HCT116 (cell line): ENCODE measurements around the gene FBXL16. TPM values are rescaled to one million over a fixed set of nuclear protein-coding genes. Genes with fewer than 3 reads are reported as not detected.

ENCODE experiments used
- ATAC-seq: fragments of 200-7000 bp; cut with Tn5 transposase; 2 replicates; pipeline ENCODE4 v1.9.1; 2020; ENCODE audit warnings: mild to moderate bottlenecking, moderate library complexity
- BruUV-seq: library from RNA; stranded (reverse); fragments of 400-500 nt; replicated peaks from 2 replicates; lab custom pipeline; 2021; lab: Mats Ljungman, UMichigan
- CTCF ChIA-PET: fragments of 300-600 bp; sonication (Branson Sonifier 250); formaldehyde crosslinking; loops from one replicate; lab custom pipeline; 2021; ENCODE audit warnings: antibody characterized with exemption; lab: Charles Lee
- POLR2A ChIA-PET: fragments of 300-600, 350-600 bp; sonication (Branson Sonifier 250); formaldehyde crosslinking; loops from one replicate; lab custom pipeline; 2021; ENCODE audit warnings: antibody characterized with exemption; lab: Charles Lee
- RAD21 ChIA-PET, 2 experiments: fragments of 300-600 bp; sonication (Branson Sonifier 250); formaldehyde crosslinking; loops; one replicate each; lab custom pipeline; 2023; ENCODE audit warnings: low total read pairs in 2 of 2; ENCODE audit not compliant: uncharacterized antibody in 2 of 2, unreplicated experiment in 2 of 2, low non-redundant PET in 1 of 2; lab: Charles Lee
- DNase-seq: peaks from one replicate; pipeline ENCODE4 v3.0.0-alpha.2; 2010; ENCODE audit warnings: low read depth, low spot score
- H2AFZ ChIP-seq: fragments of 200-600 bp; shearing (Covaris generic), sonication (generic); 2 replicates; pipeline ENCODE4 v1.6.1; 2017; ENCODE audit warnings: low read depth, mixed run types, mixed read lengths, antibody characterized with exemption, low read length; ENCODE audit not compliant: poor library complexity, severe bottlenecking
- H3K27ac ChIP-seq: 2 replicates; pipeline ENCODE4 v1.5.1; 2012; ENCODE audit warnings: low read depth, low read length
- H3K27me3 ChIP-seq: fragments of 200-600 bp; sonication (generic); 2 replicates; pipeline ENCODE4 v1.6.1; 2016; ENCODE audit warnings: mixed run types, low read length, mixed read lengths; ENCODE audit not compliant: insufficient read depth
- H3K36me3 ChIP-seq, 2 experiments: fragments of 200-500 bp in 1 of 2; fragments of 200-600 bp in 1 of 2; sonication (Bioruptor generic) in 1 of 2; sonication (generic) in 1 of 2; 2 replicates each; pipeline versions ENCODE4 v1.5.1 to v1.6.1; 2014 to 2016; ENCODE audit warnings: low read length in 2 of 2, inconsistent platforms in 1 of 2, mixed read lengths in 1 of 2, mixed run types in 1 of 2; ENCODE audit not compliant: insufficient read depth in 2 of 2, control insufficient read depth in 1 of 2
- H3K4me1 ChIP-seq, 2 experiments: fragments of 200-600 bp in 1 of 2; sonication (generic) in 1 of 2; 2 replicates each; pipeline versions ENCODE4 v1.5.1 to v1.6.1; 2012 to 2017; ENCODE audit warnings: low read length in 2 of 2, inconsistent platforms in 1 of 2, mild to moderate bottlenecking in 1 of 2, mixed read lengths in 1 of 2, mixed run types in 1 of 2, moderate library complexity in 1 of 2; ENCODE audit not compliant: insufficient read depth in 2 of 2, control insufficient read depth in 1 of 2
- H3K4me2 ChIP-seq: fragments of 200-600 bp; sonication (generic); 2 replicates; pipeline ENCODE4 v1.6.1; 2017; ENCODE audit warnings: mixed run types, low read length, mixed read lengths
- H3K4me3 ChIP-seq, 2 experiments: fragments of 200-600 bp in 1 of 2; sonication (generic) in 1 of 2; replicated peaks in 1 of 2; 2 replicates each; pipeline ENCODE4 v1.5.1; 2011 to 2016; ENCODE audit warnings: low read length in 2 of 2, control low read depth in 1 of 2, low read depth in 1 of 2, mild to moderate bottlenecking in 1 of 2, mixed read lengths in 1 of 2, mixed run types in 1 of 2
- H3K79me2 ChIP-seq: fragments of 200-600 bp; sonication (generic); 2 replicates; pipeline ENCODE4 v1.6.1; 2017; ENCODE audit warnings: mild to moderate bottlenecking, mixed run types, low read length, moderate library complexity, mixed read lengths; ENCODE audit not compliant: insufficient read depth
- H3K9ac ChIP-seq: fragments of 200-600 bp; sonication (generic); 2 replicates; pipeline ENCODE4 v1.6.1; 2016; ENCODE audit warnings: low read length, mixed read lengths
- H3K9me2 ChIP-seq: fragments of 200-600 bp; sonication (generic), shearing (Covaris generic); 2 replicates; pipeline ENCODE4 v1.6.1; 2017; ENCODE audit warnings: mixed run types, mild to moderate bottlenecking, moderate library complexity; ENCODE audit not compliant: insufficient read depth
- H3K9me3 ChIP-seq, 2 experiments: fragments of 200-500 bp in 1 of 2; fragments of 200-600 bp in 1 of 2; sonication (Bioruptor generic) in 1 of 2; sonication (generic) in 1 of 2; 2 replicates each; pipeline ENCODE4 v1.6.1; 2014 to 2017; ENCODE audit warnings: low read length in 2 of 2, mixed read lengths in 2 of 2, inconsistent platforms in 1 of 2, low read depth in 1 of 2, mild to moderate bottlenecking in 1 of 2, mixed run types in 1 of 2, moderate library complexity in 1 of 2; ENCODE audit not compliant: control insufficient read depth in 1 of 2, insufficient read depth in 1 of 2
- H4K20me1 ChIP-seq: fragments of 200-600 bp; sonication (generic), shearing (Covaris generic); 2 replicates; pipeline ENCODE4 v1.6.1; 2017; ENCODE audit warnings: mixed run types, mild to moderate bottlenecking, moderate library complexity; ENCODE audit not compliant: insufficient read depth
- CBX3 ChIP-seq: IDR thresholded peaks from 2 replicates; pipeline ENCODE4 v1.6.1; 2012; ENCODE audit warnings: low read depth
- CEBPB ChIP-seq: IDR thresholded peaks from 2 replicates; pipeline ENCODE4 v1.6.1; 2012; ENCODE audit warnings: low read depth
- EGR1 ChIP-seq: IDR thresholded peaks from 2 replicates; pipeline ENCODE4 v1.6.1; 2012; ENCODE audit warnings: low read depth
- EZH2phosphoT487 ChIP-seq: fragments of 200-600 bp; IDR thresholded peaks from 2 replicates; pipeline ENCODE4 v1.6.1; 2018; ENCODE audit warnings: antibody characterized with exemption, borderline replicate concordance
- JUND ChIP-seq: IDR thresholded peaks from 2 replicates; pipeline ENCODE4 v1.6.1; 2012
- RAD21 ChIP-seq: IDR thresholded peaks from 2 replicates; pipeline ENCODE4 v1.6.1; 2012; ENCODE audit warnings: low read depth, mild to moderate bottlenecking
- SIN3A ChIP-seq: IDR thresholded peaks from 2 replicates; pipeline ENCODE4 v1.6.1; 2012; ENCODE audit warnings: low read depth
- SP1 ChIP-seq: IDR thresholded peaks from 2 replicates; pipeline ENCODE4 v1.6.1; 2012; ENCODE audit warnings: low read depth
- SRF ChIP-seq: IDR thresholded peaks from 2 replicates; pipeline ENCODE4 v1.6.1; 2012; ENCODE audit warnings: low read depth
- TCF7L2 ChIP-seq: IDR thresholded peaks from 2 replicates; pipeline ENCODE4 v1.7.0; 2011; ENCODE audit warnings: borderline replicate concordance, inconsistent platforms; ENCODE audit not compliant: insufficient read depth, insufficient read length; ENCODE audit errors: extremely low read depth
- YY1 ChIP-seq: IDR thresholded peaks from 2 replicates; pipeline ENCODE4 v1.6.1; 2011; ENCODE audit warnings: low read length, low read depth, moderate library complexity, mild to moderate bottlenecking; ENCODE audit not compliant: insufficient replicate concordance; ENCODE audit errors: extremely low read depth
- ZFX ChIP-seq: fragments of 450-650 bp; IDR thresholded peaks from 2 replicates; pipeline ENCODE4 v1.6.1; 2017
- intact Hi-C: fragments of 100-400 bp; cut with micrococcal nuclease; formaldehyde crosslinking; loops from 2 replicates; pipeline ENCODE4 v1.10.0; 2022
- total RNA-seq: library from RNA; stranded (reverse); gene quantifications from one replicate; pipeline ENCODE4 v1.2.1, GENCODE V29; 2021; ENCODE audit not compliant: unreplicated experiment
- TF ChIP-seq, protein P1 (sequence below), 3 experiments: fragments of 200-600 bp in 1 of 3; sonication (generic) in 1 of 3; IDR thresholded peaks in 2 of 3; conservative IDR thresholded peaks in 1 of 3; 2 replicates each; pipeline ENCODE4 v1.5.1; 2012 to 2017; ENCODE audit warnings: low read depth in 2 of 3, low read length in 2 of 3, antibody characterized with exemption in 1 of 3, borderline replicate concordance in 1 of 3, control low read depth in 1 of 3, mild to moderate bottlenecking in 1 of 3, mixed read lengths in 1 of 3, mixed run types in 1 of 3, moderate library complexity in 1 of 3; ENCODE audit not compliant: insufficient read depth in 1 of 3
- TF ChIP-seq, protein P2 (sequence below): IDR thresholded peaks from 2 replicates; pipeline ENCODE4 v1.6.1; 2012

FBXL16 gene
- total RNA-seq, 1 experiment from 2014 or later: 49.7 TPM

DNA sequence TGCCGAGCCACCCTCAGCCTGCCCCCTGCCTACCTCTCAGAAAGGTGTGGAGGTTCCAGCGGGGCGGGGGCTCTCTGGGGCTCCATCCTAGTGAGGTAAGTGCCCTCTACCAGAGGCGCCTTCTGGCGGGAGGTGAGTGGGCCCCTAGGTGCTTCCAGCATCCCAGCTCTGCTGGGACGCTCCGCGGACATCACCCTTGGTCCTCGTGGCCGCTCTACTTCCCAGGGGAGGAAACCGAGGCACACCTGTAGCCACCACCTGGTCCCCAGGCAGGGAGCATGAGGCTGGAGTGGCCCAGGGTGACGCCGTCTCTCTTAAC, 62.6 kb downstream of the FBXL16 start:
- Histone ChIP-seq H3K36me3 (no peaks in the 10 kb centered on the region), H3K79me2 (peaks cover 23% of the 10 kb centered on the region), H3K9me2 (no peaks in the 10 kb centered on the region), H3K27me3 (no peaks in the 10 kb centered on the region), H3K4me1 (peaks cover 14 to 46% of the 10 kb centered on the region in 2 experiments), H2AFZ (no peak overlapping the region), H3K27ac (peak overlapping the region; percentile 90), H4K20me1 (no peaks in the 10 kb centered on the region), H3K4me2 (peak overlapping the region; percentile 76), H3K9me3 (no peaks in the 10 kb centered on the region), H3K4me3 (peak overlapping the region; percentile 56 to 67), H3K9ac (peak overlapping the region; percentile 82)
- ChIA-PET POLR2A (no interaction called here), RAD21 (no interaction called here), CTCF (no interaction called here)
- ATAC-seq: no peak
- no TSS peak for BruUV-seq
- intact Hi-C loops: no loop called here
- DNase-seq: no peak
- no peak for TF ChIP-seq CBX3
- no peak for TF ChIP-seq TCF7L2
- no peak for TF ChIP-seq EGR1
- no peak for TF ChIP-seq YY1
- TF ChIP-seq SIN3A: no peak
- TF ChIP-seq CEBPB: no peak
- TF ChIP-seq SP1: no peak
- TF ChIP-seq JUND: no peak
- TF ChIP-seq SRF: no peak
- no peak for TF ChIP-seq ZFX
- no peak for TF ChIP-seq EZH2phosphoT487
- no peak for TF ChIP-seq RAD21
- TF ChIP-seq, protein P1, sequence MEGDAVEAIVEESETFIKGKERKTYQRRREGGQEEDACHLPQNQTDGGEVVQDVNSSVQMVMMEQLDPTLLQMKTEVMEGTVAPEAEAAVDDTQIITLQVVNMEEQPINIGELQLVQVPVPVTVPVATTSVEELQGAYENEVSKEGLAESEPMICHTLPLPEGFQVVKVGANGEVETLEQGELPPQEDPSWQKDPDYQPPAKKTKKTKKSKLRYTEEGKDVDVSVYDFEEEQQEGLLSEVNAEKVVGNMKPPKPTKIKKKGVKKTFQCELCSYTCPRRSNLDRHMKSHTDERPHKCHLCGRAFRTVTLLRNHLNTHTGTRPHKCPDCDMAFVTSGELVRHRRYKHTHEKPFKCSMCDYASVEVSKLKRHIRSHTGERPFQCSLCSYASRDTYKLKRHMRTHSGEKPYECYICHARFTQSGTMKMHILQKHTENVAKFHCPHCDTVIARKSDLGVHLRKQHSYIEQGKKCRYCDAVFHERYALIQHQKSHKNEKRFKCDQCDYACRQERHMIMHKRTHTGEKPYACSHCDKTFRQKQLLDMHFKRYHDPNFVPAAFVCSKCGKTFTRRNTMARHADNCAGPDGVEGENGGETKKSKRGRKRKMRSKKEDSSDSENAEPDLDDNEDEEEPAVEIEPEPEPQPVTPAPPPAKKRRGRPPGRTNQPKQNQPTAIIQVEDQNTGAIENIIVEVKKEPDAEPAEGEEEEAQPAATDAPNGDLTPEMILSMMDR (IDR thresholded peaks at IDR 0.05 in 2 of 3, conservative IDR thresholded peaks at IDR 0.05 in 1 of 3; ENCODE audit: borderline replicate concordance in 1 of 3, insufficient read depth in 1 of 3, low read depth in 2 of 3, low read length in 2 of 3): no peak
- TF ChIP-seq, protein P2, sequence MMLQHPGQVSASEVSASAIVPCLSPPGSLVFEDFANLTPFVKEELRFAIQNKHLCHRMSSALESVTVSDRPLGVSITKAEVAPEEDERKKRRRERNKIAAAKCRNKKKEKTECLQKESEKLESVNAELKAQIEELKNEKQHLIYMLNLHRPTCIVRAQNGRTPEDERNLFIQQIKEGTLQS: no peak

Other genes with a start within 250 kb of the FBXL16 start
- 39.0 TPM for gene CAPN15, start 178.1 kb downstream of the FBXL16 start, total RNA-seq
- not detected for gene PRR35, start 145.4 kb downstream of the FBXL16 start, total RNA-seq
- gene NHLRC4, start 138.8 kb downstream of the FBXL16 start, total RNA-seq: 0.22 TPM
- gene PIGQ, start 135.8 kb downstream of the FBXL16 start, total RNA-seq: 21.0 TPM
- gene RAB40C, start 115.7 kb downstream of the FBXL16 start, total RNA-seq: 14.1 TPM
- gene WFIKKN1, start 74.8 kb downstream of the FBXL16 start, total RNA-seq: 0.47 TPM
- 85.7 TPM for gene METTL26, start 69.5 kb downstream of the FBXL16 start, total RNA-seq
- 34.9 TPM for gene MCRIP2, start 64.0 kb downstream of the FBXL16 start, total RNA-seq
- 73.7 TPM for gene WDR90, start 56.4 kb downstream of the FBXL16 start, total RNA-seq
- 98.5 TPM for gene RHOT2, start 37.7 kb downstream of the FBXL16 start, total RNA-seq
- 12.7 TPM for gene RHBDL1, start 30.1 kb downstream of the FBXL16 start, total RNA-seq
- gene STUB1, start 25.4 kb downstream of the FBXL16 start, total RNA-seq: 111 TPM
- gene JMJD8, start 21.5 kb downstream of the FBXL16 start, total RNA-seq: 121 TPM
- 15.5 TPM for gene WDR24, start 15.4 kb downstream of the FBXL16 start, total RNA-seq
- 193 TPM for gene METRN, start 9.3 kb upstream of the FBXL16 start, total RNA-seq
- gene ANTKMT, start 15.3 kb upstream of the FBXL16 start, total RNA-seq: 65.4 TPM
- 22.9 TPM for gene CCDC78, start 20.6 kb upstream of the FBXL16 start, total RNA-seq
- 74.8 TPM for gene HAGHL, start 21.3 kb upstream of the FBXL16 start, total RNA-seq
- gene CIAO3, start 35.2 kb upstream of the FBXL16 start, total RNA-seq: 32.8 TPM
- gene MSLN, start 54.9 kb upstream of the FBXL16 start, total RNA-seq: 40.9 TPM
- gene RPUSD1, start 82.6 kb upstream of the FBXL16 start, total RNA-seq: 59.9 TPM
- 145 TPM for gene CHTF18, start 82.8 kb upstream of the FBXL16 start, total RNA-seq
- not detected for gene GNG13, start 94.9 kb upstream of the FBXL16 start, total RNA-seq